ENCODE data around the gene GANC. TPM values are rescaled to one million over a fixed set of nuclear protein-coding genes. Genes with fewer than 3 reads are reported as not detected.

The GANC gene
- total RNA-seq, 4 donors from 2014 or later: 24.3 to 35.5 (median 34.2) TPM

DNA sequence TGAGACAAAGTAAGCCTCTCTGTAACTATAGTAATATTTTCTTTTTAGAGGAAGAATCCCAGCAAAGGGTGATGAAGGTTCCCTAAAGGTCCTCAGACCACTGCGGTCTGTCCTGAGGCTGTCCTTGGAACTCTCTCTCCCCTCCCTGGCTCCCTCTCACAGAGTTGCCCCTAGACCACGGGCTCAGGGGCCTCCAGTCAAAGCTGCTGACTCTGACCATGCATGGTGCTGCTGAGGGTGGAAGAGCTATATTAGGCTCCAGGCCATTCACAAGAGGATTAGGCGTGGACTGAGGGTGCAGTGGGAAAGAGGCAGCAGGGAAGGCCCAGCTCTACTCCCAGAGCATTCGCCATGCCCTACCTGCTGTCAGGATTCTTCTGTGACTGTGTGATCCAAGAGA is 100.9 kb downstream of the GANC start:
- H3K9me3 ChIP-seq: no peaks in the 10 kb centered on the region
- H3K27me3 ChIP-seq: no peaks in the 10 kb centered on the region
- no peak overlapping the region for H3K4me3 ChIP-seq
- DNase-seq (ENCODE audit: low spot score in 2 of 2): no peak
- no peak overlapping the region for H3K27ac ChIP-seq
- WGBS, 2 donors: 86 to 90% methylated on average over 4 of the region's 4 CpGs
- H3K36me3 ChIP-seq: peaks cover 0 to 29% (median 0%) of the 10 kb centered on the region in 3 donors
- TF ChIP-seq CTCF (IDR thresholded peaks at IDR 0.05) (no peak), POLR2A (IDR thresholded peaks at IDR 0.05) (no peak), EP300 (IDR thresholded peaks at IDR 0.05) (no peak)
- H3K4me1 ChIP-seq: no peaks in the 10 kb centered on the region

DNA sequence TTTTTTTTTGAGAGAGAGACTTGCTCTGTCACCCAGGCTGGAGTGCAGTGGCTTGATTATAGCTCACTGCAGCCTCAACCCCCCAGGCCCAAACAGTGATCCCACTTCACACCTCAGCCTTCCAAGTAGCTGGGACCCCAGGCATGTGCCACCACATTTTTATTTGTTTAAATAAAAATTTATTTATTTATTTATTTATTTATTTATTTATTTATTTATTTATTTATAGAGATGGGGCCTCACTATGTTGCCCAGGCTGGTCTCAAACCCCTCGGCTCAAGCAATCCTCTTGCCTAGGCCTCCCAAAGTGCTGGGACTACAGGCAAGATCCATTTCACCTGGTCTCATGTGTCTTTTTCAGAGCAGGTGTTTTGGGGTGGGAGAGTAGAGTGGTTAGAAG is 101.8 kb downstream of the GANC start:
- WGBS, 2 donors: 94 to 96% methylated on average over 1 of the region's 1 CpG

DNA sequence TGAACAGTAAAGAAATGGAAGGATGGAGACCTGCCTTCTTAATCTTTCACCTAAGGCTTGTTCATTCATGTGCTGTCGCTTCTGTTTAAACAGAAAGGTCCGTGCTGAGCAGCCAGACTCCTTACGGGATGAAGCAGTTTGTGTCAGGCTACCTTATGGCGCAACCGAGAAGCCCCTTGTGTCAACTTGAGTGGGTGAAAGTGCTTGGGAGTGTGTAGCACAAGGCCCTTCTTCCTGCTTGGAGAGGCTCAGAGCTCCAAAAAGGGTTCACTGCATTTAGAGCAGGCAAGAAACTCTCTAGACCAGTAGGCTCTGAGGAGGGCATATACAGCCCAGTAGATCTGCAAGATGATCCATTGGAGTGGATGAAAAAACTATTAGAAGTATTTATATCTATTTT is 102.3 kb downstream of the GANC start:
- no peak for TF ChIP-seq EP300 (IDR thresholded peaks at IDR 0.05)
- no peak for TF ChIP-seq CTCF (IDR thresholded peaks at IDR 0.05)
- TF ChIP-seq POLR2A (IDR thresholded peaks at IDR 0.05): no peak
- peaks cover 0 to 31% (median 0%) of the 10 kb centered on the region in 3 donors for H3K36me3 ChIP-seq
- H3K9me3 ChIP-seq: no peaks in the 10 kb centered on the region
- H3K4me3 ChIP-seq: no peak overlapping the region
- H3K27ac ChIP-seq: no peak overlapping the region
- no peaks in the 10 kb centered on the region for H3K27me3 ChIP-seq
- 91 to 97% methylated on average over 5 of the region's 5 CpGs for WGBS, 2 donors
- no peak for DNase-seq (ENCODE audit: low spot score in 2 of 2)
- no peaks in the 10 kb centered on the region for H3K4me1 ChIP-seq

More for the DNA sequence above, 101.8 kb downstream of the GANC start:
- TF ChIP-seq CTCF (IDR thresholded peaks at IDR 0.05): no peak
- TF ChIP-seq POLR2A (IDR thresholded peaks at IDR 0.05): no peak
- TF ChIP-seq EP300 (IDR thresholded peaks at IDR 0.05): no peak
- Histone ChIP-seq H3K36me3 (peaks cover 0 to 34% (median 0%) of the 10 kb centered on the region in 3 donors), H3K27ac (no peak overlapping the region), H3K4me1 (no peaks in the 10 kb centered on the region), H3K4me3 (no peak overlapping the region), H3K27me3 (no peaks in the 10 kb centered on the region), H3K9me3 (no peaks in the 10 kb centered on the region)
- no peak for DNase-seq (ENCODE audit: low spot score in 2 of 2)

- TF ChIP-seq CTCF (IDR thresholded peaks at IDR 0.05): no peak
- no peak for TF ChIP-seq POLR2A (IDR thresholded peaks at IDR 0.05)
- TF ChIP-seq EP300 (IDR thresholded peaks at IDR 0.05): no peak
- Histone ChIP-seq H3K9me3 (no peaks in the 10 kb centered on the region), H3K4me1 (no peaks in the 10 kb centered on the region), H3K4me3 (no peak overlapping the region), H3K36me3 (peaks cover 0 to 29% (median 0%) of the 10 kb centered on the region in 3 donors), H3K27ac (no peak overlapping the region), H3K27me3 (no peaks in the 10 kb centered on the region)
- DNase-seq (ENCODE audit: low spot score in 2 of 2): no peak
- 50 to 51% methylated on average over 4 of the region's 4 CpGs for WGBS, 2 donors
These were observed 102.9 kb downstream of the GANC start for GRCh38 chr15:42375941-42376340.

GRCh38 chr15:42378011-42378410 is 105.0 kb downstream of the GANC start:
- 86 to 87% methylated on average over 8 of the region's 8 CpGs for WGBS, 2 donors
- H3K27me3 ChIP-seq: no peaks in the 10 kb centered on the region
- no peak overlapping the region for H3K27ac ChIP-seq

More at GRCh38 chr15:42378011-42378410, 105.0 kb downstream of the GANC start:
- no peaks in the 10 kb centered on the region for H3K9me3 ChIP-seq
- DNase-seq (ENCODE audit: low spot score in 2 of 2): no peak
- H3K36me3 ChIP-seq: peaks cover 0 to 14% (median 0%) of the 10 kb centered on the region in 3 donors
- TF ChIP-seq EP300 (IDR thresholded peaks at IDR 0.05) (no peak), POLR2A (IDR thresholded peaks at IDR 0.05) (no peak), CTCF (IDR thresholded peaks at IDR 0.05) (no peak)
- H3K4me1 ChIP-seq: no peaks in the 10 kb centered on the region
- no peak overlapping the region for H3K4me3 ChIP-seq
